GM23338 (cell line): ENCODE measurements around the gene SPOCK2. TPM values are rescaled to one million over a fixed set of nuclear protein-coding genes. Genes with fewer than 3 reads are reported as not detected.

Experiments
- ATAC-seq: fragments of 200-7000 bp; cut with Tn5 transposase; 3 replicates; pipeline ENCODE4 v1.9.1; 2020
- DNase-seq: peaks from one replicate; pipeline ENCODE4 v3.0.0-alpha.2; 2015; ENCODE audit warnings: low spot score
- H2AFZ ChIP-seq: fragments of 200-600 bp; sonication (generic); 2 replicates; pipeline ENCODE4 v1.8.0; 2016; ENCODE audit warnings: antibody characterized with exemption, mild to moderate bottlenecking, moderate library complexity
- H3F3A ChIP-seq: fragments of 200-600 bp; sonication (generic); replicated peaks from 2 replicates; pipeline ENCODE4 v1.8.0; 2017; ENCODE audit warnings: antibody characterized with exemption, mixed run types, low read depth
- H3K27ac ChIP-seq: fragments of 200-600 bp; sonication (generic); 2 replicates; pipeline ENCODE4 v1.6.1; 2016; ENCODE audit warnings: low read depth
- H3K27me3 ChIP-seq: fragments of 200-600 bp; sonication (generic); 2 replicates; pipeline ENCODE4 v1.8.0; 2016; ENCODE audit warnings: mild to moderate bottlenecking, mixed run types, moderate library complexity; ENCODE audit not compliant: insufficient read depth
- H3K36me3 ChIP-seq: fragments of 200-600 bp; sonication (generic); 2 replicates; pipeline ENCODE4 v1.8.0; 2016; ENCODE audit warnings: mild to moderate bottlenecking; ENCODE audit not compliant: insufficient read depth
- H3K4me1 ChIP-seq: fragments of 200-600 bp; sonication (generic); 2 replicates; pipeline ENCODE4 v1.8.0; 2016; ENCODE audit warnings: mild to moderate bottlenecking, moderate library complexity; ENCODE audit not compliant: insufficient read depth
- H3K4me2 ChIP-seq: fragments of 200-600 bp; sonication (generic); 2 replicates; pipeline ENCODE4 v1.7.1; 2017; ENCODE audit warnings: mixed run types
- H3K4me3 ChIP-seq: fragments of 200-600 bp; sonication (generic); 2 replicates; pipeline ENCODE4 v1.6.1; 2016; ENCODE audit warnings: mixed run types
- H3K79me2 ChIP-seq: fragments of 200-600 bp; sonication (generic); replicated peaks from 2 replicates; pipeline ENCODE4 v1.8.0; 2017; ENCODE audit warnings: mild to moderate bottlenecking; ENCODE audit not compliant: insufficient read depth
- H3K9me2 ChIP-seq: fragments of 200-600 bp; sonication (generic); 2 replicates; pipeline ENCODE4 v1.8.0; 2017; ENCODE audit not compliant: insufficient read depth
- H4K20me1 ChIP-seq: fragments of 200-600 bp; sonication (generic); replicated peaks from 2 replicates; pipeline ENCODE4 v1.8.0; 2017; ENCODE audit warnings: mild to moderate bottlenecking; ENCODE audit not compliant: insufficient read depth
- H3K27ac Mint-ChIP-seq: 2 replicates; pipeline ENCODE4 v1.8.0; 2020; ENCODE audit warnings: inconsistent platforms, mild to moderate bottlenecking, moderate library complexity, mixed read lengths
- H3K27me3 Mint-ChIP-seq: 3 replicates; pipeline ENCODE4 v1.8.0; 2022; ENCODE audit warnings: low read depth, mild to moderate bottlenecking, moderate library complexity, mixed read lengths, inconsistent platforms; ENCODE audit not compliant: insufficient read depth, poor library complexity
- H3K36me3 Mint-ChIP-seq: 3 replicates; pipeline ENCODE4 v1.8.0; 2021; ENCODE audit warnings: low read depth, mild to moderate bottlenecking, inconsistent platforms, moderate library complexity, mixed read lengths
- H3K4me1 Mint-ChIP-seq: 3 replicates; pipeline ENCODE4 v1.8.0; 2020; ENCODE audit warnings: mild to moderate bottlenecking, inconsistent platforms, mixed read lengths
- H3K4me3 Mint-ChIP-seq: 3 replicates; pipeline ENCODE4 v1.8.0; 2021; ENCODE audit warnings: moderate library complexity, mild to moderate bottlenecking, inconsistent platforms, mixed read lengths
- H3K9me3 Mint-ChIP-seq: 3 replicates; pipeline ENCODE4 v1.8.0; 2020; ENCODE audit warnings: moderate library complexity, mild to moderate bottlenecking, inconsistent platforms, mixed read lengths
- CREB1 ChIP-seq: fragments of 250-450 bp; sonication (Bioruptor Pico); IDR thresholded peaks from 2 replicates; pipeline ENCODE4 v1.5.0; 2020; ENCODE audit warnings: low read depth, mild to moderate bottlenecking, moderate library complexity
- ETS1 ChIP-seq: IDR thresholded peaks from 2 replicates; pipeline ENCODE4 v1.6.1; 2016; ENCODE audit warnings: antibody characterized with exemption
- EZH2 ChIP-seq: fragments of 200-600 bp; sonication (generic); IDR thresholded peaks from one replicate; pipeline ENCODE4 v1.8.0; 2017; ENCODE audit warnings: antibody characterized with exemption, mild to moderate bottlenecking, low read depth; ENCODE audit not compliant: unreplicated experiment
- EZH2phosphoT487 ChIP-seq: fragments of 200-600 bp; sonication (generic); IDR thresholded peaks from one replicate; pipeline ENCODE4 v1.8.1; 2018; ENCODE audit warnings: antibody characterized with exemption; ENCODE audit not compliant: unreplicated experiment
- JUNB ChIP-seq: IDR thresholded peaks from one replicate; pipeline ENCODE4 v1.6.1; 2016; ENCODE audit warnings: antibody characterized with exemption; ENCODE audit not compliant: unreplicated experiment
- NANOG ChIP-seq: IDR thresholded peaks from 2 replicates; pipeline ENCODE4 v1.6.1; 2016; ENCODE audit warnings: antibody characterized with exemption, borderline replicate concordance
- POLR2AphosphoS5 ChIP-seq: IDR thresholded peaks from 2 replicates; pipeline ENCODE4 v1.6.1; 2016; ENCODE audit warnings: antibody characterized with exemption, low read depth
- STAT1 ChIP-seq: IDR thresholded peaks from one replicate; pipeline ENCODE4 v1.6.1; 2016; ENCODE audit warnings: antibody characterized with exemption; ENCODE audit not compliant: unreplicated experiment
- ZNF114 ChIP-seq: fragments of 250-450 bp; sonication (Bioruptor Pico); IDR thresholded peaks from 2 replicates; pipeline ENCODE4 v1.5.0; 2020; ENCODE audit warnings: mild to moderate bottlenecking, moderate library complexity
- ZNF331 ChIP-seq: fragments of 250-450 bp; sonication (Bioruptor Pico); IDR thresholded peaks from 2 replicates; pipeline ENCODE4 v1.5.0; 2020; ENCODE audit warnings: low read depth, mild to moderate bottlenecking, moderate library complexity
- ZNF462 ChIP-seq: fragments of 250-450 bp; sonication (Bioruptor Pico); IDR thresholded peaks from 2 replicates; pipeline ENCODE4 v1.5.0; 2020; ENCODE audit warnings: mild to moderate bottlenecking, moderate library complexity
- polyA plus RNA-seq: library from polyadenylated mRNA; unstranded; fragments of >200 nt; fragmentation: Nextera tagmentation; extraction: Ambion mirVana; gene quantifications from 2 replicates; pipeline ENCODE4 v1.2.1, GENCODE V29; 2016
- total RNA-seq: library from RNA; depleted of rRNA; stranded (reverse); fragments of >200 nt; shearing (Covaris generic); gene quantifications from 2 replicates; pipeline ENCODE4 v1.2.3, GENCODE V29; 2014

The SPOCK2 gene
- total and polyA plus RNA-seq, 2 experiments from 2014 or later: 1.3 to 3.6 TPM

- TF ChIP-seq ZNF462 (CRISPR knock-in tag): no peak
- TF ChIP-seq ZNF331 (CRISPR knock-in tag): no peak
- no peak for TF ChIP-seq JUNB
- TF ChIP-seq EZH2: no peak
- TF ChIP-seq ZNF114 (CRISPR knock-in tag): no peak
- no peak for TF ChIP-seq CREB1 (CRISPR knock-in tag)
- no peak for TF ChIP-seq POLR2AphosphoS5
These were observed 50.5 kb downstream of the SPOCK2 start (continued) for GRCh38 chr10:72037811-72038210.

GRCh38 chr10:72037266-72037665, 51.1 kb downstream of the SPOCK2 start:
- Histone ChIP-seq H3F3A (no peaks in the 10 kb centered on the region), H3K4me3 (no peak overlapping the region), H3K79me2 (no peaks in the 10 kb centered on the region), H3K27me3 (no peaks in the 10 kb centered on the region), H3K36me3 (no peaks in the 10 kb centered on the region), H3K4me1 (no peaks in the 10 kb centered on the region), H3K4me2 (no peak overlapping the region), H3K9me2 (no peaks in the 10 kb centered on the region), H2AFZ (peak overlapping the region; percentile 74), H3K27ac (no peak overlapping the region), H4K20me1 (no peaks in the 10 kb centered on the region)
- Mint-ChIP-seq H3K4me3 (no peak overlapping the region), H3K36me3 (no peaks in the 10 kb centered on the region), H3K4me1 (peaks cover 13% of the 10 kb centered on the region), H3K27ac (no peak overlapping the region), H3K27me3 (peaks cover 9% of the 10 kb centered on the region), H3K9me3 (no peaks in the 10 kb centered on the region)
- peak; percentile 38 for ATAC-seq
- DNase-seq: no peak
- no peak for TF ChIP-seq POLR2AphosphoS5
- TF ChIP-seq ETS1: no peak
- TF ChIP-seq STAT1: no peak
- no peak for TF ChIP-seq EZH2
- no peak for TF ChIP-seq JUNB
- TF ChIP-seq NANOG: no peak
- no peak for TF ChIP-seq EZH2phosphoT487
